ENCODE results near the gene MAP1LC3B.
"Not testable (repeated sequence)": the region's sequence is repeated elsewhere in the genome, so short reads cannot be mapped to it uniquely, and the experiment has no call there.

The MAP1LC3B gene

GRCh38 chr16:87361916-87362619 lies 30.1 kb upstream of the MAP1LC3B start:
- TF ChIP-seq ZNF121 (tag by site-specific recombination; IDR thresholded peaks at IDR 0.05) (peak; percentile 85), ZNF223 (tag by site-specific recombination; IDR thresholded peaks at IDR 0.05) (no peak)
- peaks cover 8% of the 10 kb centered on the region; the same call in 1 of the 2 replicates for H3K4me1 ChIP-seq (ENCODE audit: control insufficient read depth, insufficient read depth, low read length)
- ChIA-PET POLR2A (no interaction called here), CTCF (no interaction called here)
- H3K9me3 ChIP-seq (ENCODE audit: control insufficient read depth, insufficient read depth, low read depth, low read length) = no peaks in the 10 kb centered on the region
- H3K36me3 ChIP-seq (ENCODE audit: control insufficient read depth in 2 of 2, insufficient read depth in 1 of 2, low read length in 2 of 2) = peaks cover 0 to 49% of the 10 kb centered on the region in 2 experiments; a peak in 1 of 3 replicates
- no peak overlapping the region for H3K4me3 ChIP-seq (ENCODE audit: low read depth, low read length)
- H3K27ac ChIP-seq (ENCODE audit: extremely low read depth, low read depth, low read length) = no peak overlapping the region

GRCh38 chr16:87362828-87363559 lies 29.1 kb upstream of the MAP1LC3B start:
- H3K4me3 ChIP-seq (ENCODE audit: low read depth, low read length); H3K27ac ChIP-seq (ENCODE audit: extremely low read depth, low read depth, low read length); H3K4me1 ChIP-seq (ENCODE audit: control insufficient read depth, insufficient read depth, low read length); POLR2A ChIA-PET; H3K9me3 ChIP-seq (ENCODE audit: control insufficient read depth, insufficient read depth, low read depth, low read length): not testable (repeated sequence)
- CTCF ChIA-PET = interaction anchor here (0.7 kb wide), 1 partner anchor 300 kb away, joined by 3 read pairs; no protein-coding TSS in a partner anchor
- peaks cover 0 to 44% of the 10 kb centered on the region in 2 experiments; a peak in 1 of 3 replicates for H3K36me3 ChIP-seq (ENCODE audit: control insufficient read depth in 2 of 2, insufficient read depth in 1 of 2, low read length in 2 of 2)

- Histone ChIP-seq H3K27ac (ENCODE audit: extremely low read depth, low read depth, low read length) (no peak overlapping the region), H3K9me3 (ENCODE audit: control insufficient read depth, insufficient read depth, low read depth, low read length) (no peaks in the 10 kb centered on the region)
Measured at GRCh38 chr16:87363771-87364455, 28.2 kb upstream of the MAP1LC3B start.

GRCh38 chr16:87365021-87365713 lies 27.0 kb upstream of the MAP1LC3B start:
- Histone ChIP-seq H3K4me1 (ENCODE audit: control insufficient read depth, insufficient read depth, low read length) (peaks cover 8% of the 10 kb centered on the region; the same call in 1 of the 2 replicates), H3K9me3 (ENCODE audit: control insufficient read depth, insufficient read depth, low read depth, low read length) (no peaks in the 10 kb centered on the region), H3K4me3 (ENCODE audit: low read depth, low read length) (no peak overlapping the region), H3K27ac (ENCODE audit: extremely low read depth, low read depth, low read length) (no peak overlapping the region), H3K36me3 (ENCODE audit: control insufficient read depth in 2 of 2, insufficient read depth in 1 of 2, low read length in 2 of 2) (peaks cover 0 to 22% of the 10 kb centered on the region in 2 experiments; a peak in 1 of 3 replicates)
- ChIA-PET CTCF (interaction anchor here (0.6 kb wide), 1 partner anchor 42 kb away, joined by 4 read pairs; no protein-coding TSS in a partner anchor), POLR2A (no interaction called here)
- TF ChIP-seq ZBTB1 (tag by site-specific recombination; IDR thresholded peaks at IDR 0.05) = no peak
- no peak for TF ChIP-seq ZBTB17 (tag by site-specific recombination; IDR thresholded peaks at IDR 0.05)
- no peak for TF ChIP-seq ZNF398 (tag by site-specific recombination; IDR thresholded peaks at IDR 0.05)
- no peak for TF ChIP-seq ZNF302 (tag by site-specific recombination; IDR thresholded peaks at IDR 0.05; ENCODE audit: low read depth)
- no peak for TF ChIP-seq PRDM10 (tag by site-specific recombination; IDR thresholded peaks at IDR 0.05)
- TF ChIP-seq ZNF626 (tag by site-specific recombination; IDR thresholded peaks at IDR 0.05) = no peak

More at GRCh38 chr16:87363771-87364455, 28.2 kb upstream of the MAP1LC3B start:
- Histone ChIP-seq H3K36me3 (ENCODE audit: control insufficient read depth in 2 of 2, insufficient read depth in 1 of 2, low read length in 2 of 2) (peaks cover 0 to 35% of the 10 kb centered on the region in 2 experiments; a peak in 1 of 3 replicates), H3K4me3 (ENCODE audit: low read depth, low read length) (no peak overlapping the region), H3K4me1 (ENCODE audit: control insufficient read depth, insufficient read depth, low read length) (peaks cover 8% of the 10 kb centered on the region; the same call in 1 of the 2 replicates)
- POLR2A ChIA-PET = no interaction called here
- CTCF ChIA-PET = interaction anchor here (0.7 kb wide), 1 partner anchor 299 kb away, joined by 3 read pairs; no protein-coding TSS in a partner anchor
- TF ChIP-seq ZBTB21 (tag by site-specific recombination; IDR thresholded peaks at IDR 0.05) (no peak), ZNF354C (tag by site-specific recombination; IDR thresholded peaks at IDR 0.05; ENCODE audit: borderline replicate concordance, low read depth) (no peak), ZNF544 (tag by site-specific recombination; IDR thresholded peaks at IDR 0.05) (no peak), ZNF174 (tag by site-specific recombination; IDR thresholded peaks at IDR 0.05) (no peak), ZNF621 (tag by site-specific recombination; IDR thresholded peaks at IDR 0.05) (no peak), ZSCAN16 (tag by site-specific recombination; IDR thresholded peaks at IDR 0.05) (no peak), ZNF701 (tag by site-specific recombination; IDR thresholded peaks at IDR 0.05) (no peak), ZNF600 (tag by site-specific recombination; IDR thresholded peaks at IDR 0.05) (no peak), EGR2 (tag by site-specific recombination; IDR thresholded peaks at IDR 0.05; ENCODE audit: low read depth) (no peak), ZNF211 (tag by site-specific recombination; IDR thresholded peaks at IDR 0.05; ENCODE audit: low read depth) (no peak), ZNF488 (tag by site-specific recombination; IDR thresholded peaks at IDR 0.05) (no peak), HOXD13 (CRISPR knock-in tag; IDR thresholded peaks at IDR 0.05; ENCODE audit: borderline replicate concordance) (no peak), KLF17 (tag by site-specific recombination; IDR thresholded peaks at IDR 0.05) (no peak)
